K562 (cell line): Measurements from ENCODE around the gene SPATS2. TPM values are rescaled to one million over a fixed set of nuclear protein-coding genes. Genes with fewer than 3 reads are reported as not detected.

Source experiments
- CCNT2 ChIP-seq: IDR thresholded peaks from 2 replicates; pipeline ENCODE4 v1.6.1; 2011; ENCODE audit warnings: borderline replicate concordance, low read depth, mild to moderate bottlenecking, moderate library complexity, mixed read lengths, low read length; ENCODE audit not compliant: insufficient read length; ENCODE audit errors: extremely low read depth
- EGR1 ChIP-seq: fragments of 450-650 bp; conservative IDR thresholded peaks from 2 replicates; pipeline ENCODE4 v1.6.1; 2017; ENCODE audit warnings: mild to moderate bottlenecking
- FOXK2 ChIP-seq, 2 experiments: fragments of 450-650 bp; IDR thresholded peaks in 1 of 2; conservative IDR thresholded peaks in 1 of 2; 2 replicates each; pipeline ENCODE4 v1.6.1; 2016; ENCODE audit warnings: low read depth in 2 of 2, mild to moderate bottlenecking in 1 of 2
- MCM5 ChIP-seq: fragments of 450-650 bp; IDR thresholded peaks from 2 replicates; pipeline ENCODE4 v1.6.1; 2016; ENCODE audit warnings: low read depth
- POLR2AphosphoS5 ChIP-seq: IDR thresholded peaks from 2 replicates; pipeline ENCODE4 v1.6.1; 2011; ENCODE audit warnings: mild to moderate bottlenecking, low read depth, low read length, moderate library complexity; ENCODE audit not compliant: control insufficient read depth, insufficient read depth
- STAG1 ChIP-seq: sonication (generic); formaldehyde crosslinking; IDR thresholded peaks from 2 replicates; pipeline ENCODE4 v1.5.0; 2020; ENCODE audit warnings: missing genetic modification reagents, borderline replicate concordance
- TCFL5 ChIP-seq: fragments of 250-450 bp; sonication (Bioruptor Pico); conservative IDR thresholded peaks from 2 replicates; pipeline ENCODE4 v1.6.1; 2021; ENCODE audit warnings: mild to moderate bottlenecking, moderate library complexity, matching md5 sums
- YBX1 ChIP-seq: fragments of 450-650 bp; IDR thresholded peaks from 2 replicates; pipeline ENCODE4 v1.7.1; 2016; ENCODE audit warnings: mild to moderate bottlenecking
- ZNF75A ChIP-seq: fragments of 450-650 bp; formaldehyde crosslinking; IDR thresholded peaks from 2 replicates; pipeline ENCODE4 v1.4.0; 2020; ENCODE audit warnings: mild to moderate bottlenecking
- ZNF785 ChIP-seq: fragments of 250-450 bp; sonication (Bioruptor Pico); IDR thresholded peaks from 2 replicates; pipeline ENCODE4 v1.4.0; 2020; ENCODE audit warnings: mild to moderate bottlenecking
- polyA plus RNA-seq, 8 experiments: library from polyadenylated mRNA; depleted of rRNA in 4 of 8; stranded (reverse) in 5 of 8; unstranded in 3 of 8; fragments of >200 nt; fragmentation: Nextera tagmentation in 2 of 8; fragmentation: Illumina TruSeq in 1 of 8; extraction: Ambion mirVana in 2 of 8; extraction: Trizol in 1 of 8; gene quantifications; 2 replicates each; pipeline versions ENCODE4 v1.2.1 to v1.2.3, GENCODE V29; 2011 to 2014; ENCODE audit warnings: inconsistent platforms in 1 of 8, missing spikeins in 1 of 8
- total RNA-seq, 7 experiments: library from RNA; depleted of rRNA in 6 of 7; stranded (reverse); fragments of >200 nt in 6 of 7; fragmentation: Illumina TruSeq in 2 of 7; extraction: Trizol in 2 of 7; gene quantifications; 2 replicates each; pipeline versions ENCODE4 v1.2.1 to v1.2.3, GENCODE V29; 2011 to 2021; ENCODE audit warnings: low replicate concordance in 1 of 7
- TF ChIP-seq, protein P1 (sequence below): fragments of 450-650 bp; IDR thresholded peaks from 2 replicates; pipeline ENCODE4 v1.6.1; 2016; ENCODE audit warnings: mild to moderate bottlenecking, moderate library complexity
- TF ChIP-seq, protein P2 (sequence below), 2 experiments: IDR thresholded peaks; 2 replicates each; pipeline ENCODE4 v1.6.1; 2011; ENCODE audit warnings: borderline replicate concordance in 1 of 2, control low read depth in 1 of 2, low read depth in 1 of 2, low read length in 1 of 2, mild to moderate bottlenecking in 1 of 2, mixed read lengths in 1 of 2, moderate library complexity in 1 of 2; ENCODE audit not compliant: insufficient read depth in 1 of 2, insufficient read length in 1 of 2, poor library complexity in 1 of 2, severe bottlenecking in 1 of 2; ENCODE audit errors: extremely low read depth in 1 of 2
- TF ChIP-seq, protein P3 (sequence below): sonication (generic); formaldehyde crosslinking; IDR thresholded peaks from 2 replicates; pipeline ENCODE4 v1.8.0; 2022; ENCODE audit warnings: mild to moderate bottlenecking, missing genetic modification reagents

The SPATS2 gene
- total and polyA plus RNA-seq, 9 of the 15 experiments (the other 6 are each of a cell fraction or from before 2014, with no cell fraction given) = 5.4 to 48.2 (median 17.5) TPM

DNA sequence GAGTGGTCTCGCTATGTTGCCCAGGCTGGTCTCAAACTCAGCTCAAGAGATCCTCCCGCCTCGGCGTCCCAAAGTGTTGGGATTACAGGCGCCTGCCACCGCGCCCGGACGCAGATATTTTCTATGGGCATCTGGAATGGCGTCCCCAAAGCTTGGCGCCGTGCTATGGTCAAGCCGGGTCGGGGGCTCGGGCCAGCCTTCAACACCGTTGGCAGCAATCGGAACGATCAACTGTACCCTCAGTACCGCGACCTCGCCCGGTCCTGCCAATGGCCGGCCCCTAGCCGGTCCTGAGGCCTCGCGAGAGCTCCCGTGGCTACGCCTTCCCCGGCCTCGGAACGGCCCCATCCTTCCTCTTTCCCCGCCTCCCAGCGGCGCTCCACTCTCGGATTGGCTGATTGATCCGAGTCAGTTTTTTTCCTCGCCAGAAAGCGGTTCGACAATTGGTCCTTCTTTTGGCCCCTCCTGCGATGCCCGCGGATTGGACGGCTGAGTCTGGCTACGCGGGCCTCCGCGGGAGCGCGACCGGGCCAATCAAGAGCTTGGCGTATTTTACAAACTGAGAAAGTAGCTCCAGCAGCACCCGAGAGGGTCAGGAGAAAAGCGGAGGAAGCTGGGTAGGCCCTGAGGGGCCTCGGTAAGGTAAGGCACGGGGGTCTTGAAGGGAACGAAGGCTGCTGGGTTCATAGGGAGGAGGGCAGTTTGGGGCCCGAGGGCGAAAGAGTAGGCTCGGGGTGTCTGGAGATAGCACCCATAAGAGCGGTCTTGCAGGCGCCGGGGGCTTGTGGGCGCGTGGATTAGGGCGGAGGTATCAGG lies 44.3 kb upstream of the SPATS2 start, which contains the start of gene TROAP (continued):
- TF ChIP-seq, protein P1, sequence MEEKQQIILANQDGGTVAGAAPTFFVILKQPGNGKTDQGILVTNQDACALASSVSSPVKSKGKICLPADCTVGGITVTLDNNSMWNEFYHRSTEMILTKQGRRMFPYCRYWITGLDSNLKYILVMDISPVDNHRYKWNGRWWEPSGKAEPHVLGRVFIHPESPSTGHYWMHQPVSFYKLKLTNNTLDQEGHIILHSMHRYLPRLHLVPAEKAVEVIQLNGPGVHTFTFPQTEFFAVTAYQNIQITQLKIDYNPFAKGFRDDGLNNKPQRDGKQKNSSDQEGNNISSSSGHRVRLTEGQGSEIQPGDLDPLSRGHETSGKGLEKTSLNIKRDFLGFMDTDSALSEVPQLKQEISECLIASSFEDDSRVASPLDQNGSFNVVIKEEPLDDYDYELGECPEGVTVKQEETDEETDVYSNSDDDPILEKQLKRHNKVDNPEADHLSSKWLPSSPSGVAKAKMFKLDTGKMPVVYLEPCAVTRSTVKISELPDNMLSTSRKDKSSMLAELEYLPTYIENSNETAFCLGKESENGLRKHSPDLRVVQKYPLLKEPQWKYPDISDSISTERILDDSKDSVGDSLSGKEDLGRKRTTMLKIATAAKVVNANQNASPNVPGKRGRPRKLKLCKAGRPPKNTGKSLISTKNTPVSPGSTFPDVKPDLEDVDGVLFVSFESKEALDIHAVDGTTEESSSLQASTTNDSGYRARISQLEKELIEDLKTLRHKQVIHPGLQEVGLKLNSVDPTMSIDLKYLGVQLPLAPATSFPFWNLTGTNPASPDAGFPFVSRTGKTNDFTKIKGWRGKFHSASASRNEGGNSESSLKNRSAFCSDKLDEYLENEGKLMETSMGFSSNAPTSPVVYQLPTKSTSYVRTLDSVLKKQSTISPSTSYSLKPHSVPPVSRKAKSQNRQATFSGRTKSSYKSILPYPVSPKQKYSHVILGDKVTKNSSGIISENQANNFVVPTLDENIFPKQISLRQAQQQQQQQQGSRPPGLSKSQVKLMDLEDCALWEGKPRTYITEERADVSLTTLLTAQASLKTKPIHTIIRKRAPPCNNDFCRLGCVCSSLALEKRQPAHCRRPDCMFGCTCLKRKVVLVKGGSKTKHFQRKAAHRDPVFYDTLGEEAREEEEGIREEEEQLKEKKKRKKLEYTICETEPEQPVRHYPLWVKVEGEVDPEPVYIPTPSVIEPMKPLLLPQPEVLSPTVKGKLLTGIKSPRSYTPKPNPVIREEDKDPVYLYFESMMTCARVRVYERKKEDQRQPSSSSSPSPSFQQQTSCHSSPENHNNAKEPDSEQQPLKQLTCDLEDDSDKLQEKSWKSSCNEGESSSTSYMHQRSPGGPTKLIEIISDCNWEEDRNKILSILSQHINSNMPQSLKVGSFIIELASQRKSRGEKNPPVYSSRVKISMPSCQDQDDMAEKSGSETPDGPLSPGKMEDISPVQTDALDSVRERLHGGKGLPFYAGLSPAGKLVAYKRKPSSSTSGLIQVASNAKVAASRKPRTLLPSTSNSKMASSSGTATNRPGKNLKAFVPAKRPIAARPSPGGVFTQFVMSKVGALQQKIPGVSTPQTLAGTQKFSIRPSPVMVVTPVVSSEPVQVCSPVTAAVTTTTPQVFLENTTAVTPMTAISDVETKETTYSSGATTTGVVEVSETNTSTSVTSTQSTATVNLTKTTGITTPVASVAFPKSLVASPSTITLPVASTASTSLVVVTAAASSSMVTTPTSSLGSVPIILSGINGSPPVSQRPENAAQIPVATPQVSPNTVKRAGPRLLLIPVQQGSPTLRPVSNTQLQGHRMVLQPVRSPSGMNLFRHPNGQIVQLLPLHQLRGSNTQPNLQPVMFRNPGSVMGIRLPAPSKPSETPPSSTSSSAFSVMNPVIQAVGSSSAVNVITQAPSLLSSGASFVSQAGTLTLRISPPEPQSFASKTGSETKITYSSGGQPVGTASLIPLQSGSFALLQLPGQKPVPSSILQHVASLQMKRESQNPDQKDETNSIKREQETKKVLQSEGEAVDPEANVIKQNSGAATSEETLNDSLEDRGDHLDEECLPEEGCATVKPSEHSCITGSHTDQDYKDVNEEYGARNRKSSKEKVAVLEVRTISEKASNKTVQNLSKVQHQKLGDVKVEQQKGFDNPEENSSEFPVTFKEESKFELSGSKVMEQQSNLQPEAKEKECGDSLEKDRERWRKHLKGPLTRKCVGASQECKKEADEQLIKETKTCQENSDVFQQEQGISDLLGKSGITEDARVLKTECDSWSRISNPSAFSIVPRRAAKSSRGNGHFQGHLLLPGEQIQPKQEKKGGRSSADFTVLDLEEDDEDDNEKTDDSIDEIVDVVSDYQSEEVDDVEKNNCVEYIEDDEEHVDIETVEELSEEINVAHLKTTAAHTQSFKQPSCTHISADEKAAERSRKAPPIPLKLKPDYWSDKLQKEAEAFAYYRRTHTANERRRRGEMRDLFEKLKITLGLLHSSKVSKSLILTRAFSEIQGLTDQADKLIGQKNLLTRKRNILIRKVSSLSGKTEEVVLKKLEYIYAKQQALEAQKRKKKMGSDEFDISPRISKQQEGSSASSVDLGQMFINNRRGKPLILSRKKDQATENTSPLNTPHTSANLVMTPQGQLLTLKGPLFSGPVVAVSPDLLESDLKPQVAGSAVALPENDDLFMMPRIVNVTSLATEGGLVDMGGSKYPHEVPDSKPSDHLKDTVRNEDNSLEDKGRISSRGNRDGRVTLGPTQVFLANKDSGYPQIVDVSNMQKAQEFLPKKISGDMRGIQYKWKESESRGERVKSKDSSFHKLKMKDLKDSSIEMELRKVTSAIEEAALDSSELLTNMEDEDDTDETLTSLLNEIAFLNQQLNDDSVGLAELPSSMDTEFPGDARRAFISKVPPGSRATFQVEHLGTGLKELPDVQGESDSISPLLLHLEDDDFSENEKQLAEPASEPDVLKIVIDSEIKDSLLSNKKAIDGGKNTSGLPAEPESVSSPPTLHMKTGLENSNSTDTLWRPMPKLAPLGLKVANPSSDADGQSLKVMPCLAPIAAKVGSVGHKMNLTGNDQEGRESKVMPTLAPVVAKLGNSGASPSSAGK = no peak
- TF ChIP-seq, protein P2, sequence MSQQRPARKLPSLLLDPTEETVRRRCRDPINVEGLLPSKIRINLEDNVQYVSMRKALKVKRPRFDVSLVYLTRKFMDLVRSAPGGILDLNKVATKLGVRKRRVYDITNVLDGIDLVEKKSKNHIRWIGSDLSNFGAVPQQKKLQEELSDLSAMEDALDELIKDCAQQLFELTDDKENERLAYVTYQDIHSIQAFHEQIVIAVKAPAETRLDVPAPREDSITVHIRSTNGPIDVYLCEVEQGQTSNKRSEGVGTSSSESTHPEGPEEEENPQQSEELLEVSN (IDR thresholded peaks at IDR 0.05; ENCODE audit: borderline replicate concordance in 1 of 2, extremely low read depth in 1 of 2, insufficient read depth in 1 of 2, insufficient read length in 1 of 2, low read depth in 1 of 2, low read length in 1 of 2, poor library complexity in 1 of 2, severe bottlenecking in 1 of 2) = peak in 1 of 2 experiments; percentile 7
- TF ChIP-seq STAG1 (CRISPR knock-in tag) = no peak
- TF ChIP-seq TCFL5 (CRISPR knock-in tag) = no peak
- TF ChIP-seq CCNT2 = peak; percentile 16
- no peak for TF ChIP-seq EGR1
- TF ChIP-seq MCM5 = no peak
- TF ChIP-seq ZNF75A = no peak
- TF ChIP-seq, protein P3, sequence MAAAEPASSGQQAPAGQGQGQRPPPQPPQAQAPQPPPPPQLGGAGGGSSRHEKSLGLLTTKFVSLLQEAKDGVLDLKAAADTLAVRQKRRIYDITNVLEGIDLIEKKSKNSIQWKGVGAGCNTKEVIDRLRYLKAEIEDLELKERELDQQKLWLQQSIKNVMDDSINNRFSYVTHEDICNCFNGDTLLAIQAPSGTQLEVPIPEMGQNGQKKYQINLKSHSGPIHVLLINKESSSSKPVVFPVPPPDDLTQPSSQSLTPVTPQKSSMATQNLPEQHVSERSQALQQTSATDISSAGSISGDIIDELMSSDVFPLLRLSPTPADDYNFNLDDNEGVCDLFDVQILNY (CRISPR knock-in tag) = no peak
- peak; percentile 71 for TF ChIP-seq POLR2AphosphoS5
- TF ChIP-seq ZNF785 = no peak
- no peak for TF ChIP-seq YBX1
- TF ChIP-seq FOXK2 (conservative IDR thresholded peaks at IDR 0.05 in 1 of 2, IDR thresholded peaks at IDR 0.05 in 1 of 2; ENCODE audit: low read depth in 2 of 2) = no peak
